Measurements from ENCODE around the gene ITGB1BP2.
"Not testable (repeated sequence)": the region's sequence is repeated elsewhere in the genome, so short reads cannot be mapped to it uniquely, and the experiment has no call there.

The ITGB1BP2 gene

DNA sequence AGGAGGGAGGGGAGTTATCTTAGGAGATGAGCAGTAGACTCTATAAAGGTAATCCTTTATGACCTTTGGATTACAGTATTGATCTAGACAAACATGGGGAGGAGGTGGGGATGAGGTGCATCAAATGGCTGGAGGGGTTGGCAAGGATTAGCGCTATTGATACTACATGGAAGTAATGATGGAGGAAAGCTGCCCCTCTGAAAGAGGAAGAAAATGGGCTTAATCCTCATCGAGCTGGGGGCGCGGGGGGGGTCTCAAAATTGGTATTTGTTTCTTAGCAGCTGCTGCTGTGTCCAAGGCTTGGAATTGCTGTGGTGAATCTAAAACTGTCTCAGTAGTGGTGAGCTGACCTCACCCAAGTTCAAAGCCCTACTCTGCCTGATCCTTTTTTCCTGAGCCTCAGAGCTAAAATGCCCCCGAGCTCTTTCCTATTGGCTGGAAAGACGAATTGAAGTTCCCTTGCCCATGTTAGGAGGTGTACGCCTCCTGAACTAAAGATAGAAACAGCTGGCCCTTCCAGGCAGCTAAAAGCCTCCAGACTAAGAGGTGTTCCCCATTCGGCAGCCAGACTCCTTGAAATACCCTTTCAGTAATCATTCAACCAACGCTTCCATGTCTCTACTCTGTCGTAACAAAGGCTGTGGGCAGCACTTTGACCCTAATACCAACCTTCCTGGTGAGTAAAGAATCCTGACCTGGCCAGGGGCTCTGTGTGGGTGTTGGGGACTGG lies at the start of gene ITGB1BP2:
Gene ITGB1BP2, plus strand, starts transcription at position 556 of the 730 bp plus-strand sequence. Its CDS starts 57 bp downstream, at position 613.
- no peak for DNase-seq

- no peak for DNase-seq
These were observed 49.3 kb upstream of the ITGB1BP2 start for GRCh38 chrX:71252221-71252620.

GRCh38 chrX:71253253-71254091 lies 48.1 kb upstream of the ITGB1BP2 start:
- peak in 1 of 2 experiments; percentile 11 for DNase-seq

DNA sequence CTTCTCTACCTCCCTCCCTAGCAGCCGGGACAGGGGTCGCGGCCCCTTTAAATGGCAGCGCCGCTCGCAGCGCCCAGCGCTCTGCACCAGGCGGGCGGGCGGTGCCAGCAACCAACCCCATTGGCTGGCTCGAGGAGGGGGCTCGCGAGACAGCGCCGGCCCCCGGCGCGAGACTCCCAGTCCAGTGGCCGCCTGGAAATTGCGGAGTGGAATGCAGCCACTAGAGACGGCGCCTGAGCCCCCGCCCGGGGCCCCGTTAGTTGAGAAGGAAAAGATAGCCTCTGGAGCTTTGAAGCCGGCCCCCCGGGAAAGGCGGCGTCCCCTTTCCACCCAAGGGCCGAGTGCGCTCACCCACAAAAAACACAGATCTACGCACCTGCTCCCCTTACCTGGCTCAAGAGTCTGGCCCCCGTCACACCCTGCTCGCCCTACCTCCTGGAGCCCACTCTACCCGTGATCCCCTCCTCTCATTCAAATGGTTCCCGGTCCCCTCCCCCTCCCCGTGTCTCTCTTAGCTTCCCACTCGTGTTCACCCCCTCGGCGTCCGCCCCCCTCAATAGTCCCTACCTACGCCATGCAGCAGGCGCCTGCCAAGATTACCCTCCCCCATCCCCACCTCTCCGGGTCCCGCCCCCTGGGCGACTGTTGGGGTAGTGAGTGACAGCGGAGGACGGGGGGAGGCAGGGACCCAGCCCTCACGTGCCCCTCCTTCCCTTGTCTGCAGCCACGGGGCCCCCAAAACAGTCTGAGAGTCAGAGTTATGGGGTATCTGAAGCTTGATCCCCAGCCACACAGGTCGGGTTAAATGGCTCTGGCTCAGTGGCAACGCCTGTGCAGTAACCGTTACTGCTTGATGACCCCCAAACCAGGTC lies 47.2 kb upstream of the ITGB1BP2 start, which contains the start of gene ZMYM3:
Gene ZMYM3, minus strand, starts transcription at position 49 of the 872 bp plus-strand sequence. CDS start 885 bp downstream, outside the sequence.
- peak; percentile 58 to 69 for DNase-seq

DNA sequence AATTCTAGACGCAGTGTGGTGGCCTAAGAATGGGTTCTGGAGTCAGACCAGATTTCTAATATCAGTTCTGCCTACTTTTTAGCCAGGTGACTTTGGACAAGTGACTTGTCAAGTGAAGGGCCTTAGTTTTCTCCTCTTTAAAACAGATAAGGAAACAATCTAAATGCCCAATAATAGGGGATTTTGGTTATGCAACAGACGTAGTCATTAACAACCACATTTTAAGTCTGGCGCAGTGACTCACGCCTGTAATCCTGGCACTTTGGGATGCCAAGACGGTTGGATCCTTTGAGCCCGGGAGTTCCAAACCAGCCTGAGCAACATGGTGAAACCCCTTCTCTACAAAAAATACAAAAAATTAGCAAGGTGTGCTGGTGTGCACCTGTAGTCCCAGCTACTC lies 45.5 kb upstream of the ITGB1BP2 start:
- no peak for DNase-seq

- DNase-seq, result no peak
These were observed 44.7 kb upstream of the ITGB1BP2 start for GRCh38 chrX:71256856-71257255.

GRCh38 chrX:71268624-71269023 lies 32.9 kb upstream of the ITGB1BP2 start:
- not testable (repeated sequence) for DNase-seq

- DNase-seq, result no peak
These were observed 31.7 kb upstream of the ITGB1BP2 start for GRCh38 chrX:71269801-71270395.

DNA sequence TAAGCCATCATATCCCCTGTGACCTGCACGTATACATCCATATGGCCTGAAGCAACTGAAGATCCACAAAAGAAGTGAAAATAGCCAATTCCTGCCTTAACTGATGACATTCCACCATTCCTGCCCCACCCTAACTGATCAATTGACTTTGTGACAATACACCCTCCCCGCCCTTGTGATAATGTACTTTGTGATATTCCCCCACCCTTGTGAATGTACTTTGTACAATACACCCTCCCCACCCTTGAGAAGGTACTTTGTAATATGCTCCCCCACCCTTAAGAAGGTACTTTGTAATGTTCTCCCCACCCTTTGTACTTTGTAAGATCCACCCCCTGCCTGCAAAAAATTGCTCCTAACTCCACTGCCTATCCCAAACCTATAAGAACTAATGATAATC lies 29.2 kb upstream of the ITGB1BP2 start:
- not testable (repeated sequence) for DNase-seq

- DNase-seq, result not testable (repeated sequence)
These were observed 20.2 kb upstream of the ITGB1BP2 start for GRCh38 chrX:71281300-71281699.

DNA sequence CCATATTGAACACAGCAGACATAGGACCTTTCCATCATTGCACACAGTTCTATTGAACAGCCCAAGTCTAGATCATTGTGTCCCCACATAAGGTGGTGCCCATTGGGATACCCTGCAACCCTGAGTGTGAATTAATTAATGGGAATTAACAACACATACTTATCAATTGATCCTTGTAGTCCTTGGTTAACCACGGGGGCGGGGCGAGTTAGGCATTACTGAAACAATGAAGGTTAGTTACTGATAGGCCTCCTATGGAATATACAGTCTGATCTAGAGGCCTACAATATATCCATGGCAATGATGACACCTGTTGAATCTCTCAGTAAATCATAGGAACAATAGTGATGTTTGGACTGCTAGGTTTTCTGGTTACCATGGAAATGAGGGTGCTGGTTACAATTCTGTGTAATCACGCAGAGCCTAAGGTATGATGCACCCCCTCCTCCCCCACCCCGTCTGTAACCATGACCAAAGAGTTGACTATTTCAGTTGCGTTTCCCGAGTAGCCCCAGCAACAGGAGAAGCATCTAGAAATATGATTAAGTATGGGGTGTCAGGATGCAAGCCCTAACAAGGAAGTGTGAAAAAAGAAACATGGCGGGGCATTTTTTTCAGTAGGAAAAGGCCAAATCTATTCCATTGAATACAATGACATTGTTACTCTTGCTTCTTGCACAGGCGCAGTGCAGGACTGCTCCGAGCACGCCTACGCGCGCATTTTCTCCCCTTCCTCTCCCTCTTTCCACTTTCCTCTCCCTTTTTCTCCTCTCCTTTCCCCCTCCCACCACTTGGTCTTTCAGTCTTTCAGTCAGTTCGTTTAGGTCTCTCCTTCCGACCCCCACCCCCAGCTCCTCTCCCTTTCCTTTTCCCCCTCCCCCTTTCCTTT lies 18.8 kb upstream of the ITGB1BP2 start:
- peak in 1 of 2 experiments; percentile 53 for DNase-seq

GRCh38 chrX:71283403-71284143 lies 18.0 kb upstream of the ITGB1BP2 start, which contains the start of gene NONO:
TSS of gene NONO (plus strand) at chrX:71283635. CDS start at chrX:71290638, 7,003 bp downstream.
- peak; percentile 96 to 97 for DNase-seq

GRCh38 chrX:71285929-71286328 lies 15.6 kb upstream of the ITGB1BP2 start:
- DNase-seq, result no peak

DNA sequence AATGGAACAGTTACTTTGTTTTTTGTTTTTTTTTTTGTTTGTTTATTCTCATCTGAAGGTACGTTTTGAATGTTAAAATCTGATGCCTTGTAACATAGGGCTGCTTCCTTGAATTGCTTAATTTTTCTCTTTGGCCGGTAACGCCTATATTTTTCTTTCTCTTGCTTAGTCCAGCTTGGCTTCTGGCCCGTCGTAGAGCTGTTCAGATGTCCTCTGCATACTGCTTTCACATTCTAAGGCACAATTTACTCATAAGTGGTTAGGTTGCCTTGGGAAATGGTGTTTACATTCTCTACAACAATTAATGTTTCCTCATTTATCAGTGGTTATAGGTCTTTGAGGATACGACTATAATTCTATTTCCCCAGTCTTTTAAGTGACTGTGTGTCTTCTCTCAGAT lies 10.2 kb upstream of the ITGB1BP2 start:
- DNase-seq, result no peak

DNA sequence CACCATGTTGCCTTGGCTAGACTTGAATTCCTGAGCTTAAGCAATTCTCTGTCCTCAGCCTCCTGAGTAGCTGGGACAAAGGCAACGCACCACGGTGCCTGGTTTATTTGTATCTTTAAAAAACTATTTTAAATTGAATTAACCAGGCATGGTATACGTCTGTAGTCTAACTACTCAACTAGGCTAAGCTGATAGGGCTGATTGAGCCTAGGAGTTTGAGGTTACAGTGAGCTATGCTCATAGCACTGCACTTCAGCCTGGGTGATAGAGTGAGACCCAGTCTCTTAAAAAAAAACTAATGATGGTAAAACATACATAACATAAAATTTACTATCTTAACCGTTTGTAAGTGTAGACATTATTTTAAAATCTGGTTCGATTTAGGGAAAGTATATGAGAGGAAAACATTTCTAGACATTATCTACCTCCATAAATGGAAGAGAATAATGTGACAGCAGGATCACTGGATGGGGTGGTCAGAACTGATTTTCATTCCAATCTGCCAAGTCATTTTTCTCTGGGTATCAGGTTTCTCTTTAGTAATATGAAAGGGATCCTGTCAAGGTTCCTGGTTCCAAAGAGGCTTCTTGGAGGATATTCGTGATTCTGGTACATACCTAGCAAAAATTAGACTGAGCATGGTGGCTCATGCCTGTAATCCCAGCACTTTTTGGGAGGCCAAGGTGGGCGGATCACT lies 8.7 kb upstream of the ITGB1BP2 start:
- peak in 1 of 2 experiments; percentile 15 for DNase-seq

DNA sequence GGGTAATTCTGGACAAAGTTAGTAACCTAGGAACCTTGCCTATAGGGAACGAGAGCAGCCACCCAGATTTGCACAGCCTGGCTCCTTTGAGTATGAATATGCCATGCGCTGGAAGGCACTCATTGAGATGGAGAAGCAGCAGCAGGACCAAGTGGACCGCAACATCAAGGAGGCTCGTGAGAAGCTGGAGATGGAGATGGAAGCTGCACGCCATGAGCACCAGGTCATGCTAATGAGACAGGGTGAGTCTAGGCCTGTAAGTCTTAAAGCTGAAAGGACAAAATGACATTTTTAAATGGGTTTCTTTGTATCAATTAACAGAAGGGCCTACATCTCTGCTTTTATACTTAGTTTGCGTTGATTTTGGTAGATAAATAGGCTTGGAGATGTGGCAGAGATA lies 4.7 kb upstream of the ITGB1BP2 start:
- no peak for DNase-seq

GRCh38 chrX:71298119-71298518 lies 3.4 kb upstream of the ITGB1BP2 start:
- DNase-seq, result no peak

- DNase-seq, result not testable (repeated sequence)
These were observed 1.5 kb upstream of the ITGB1BP2 start for GRCh38 chrX:71300064-71300463.

DNA sequence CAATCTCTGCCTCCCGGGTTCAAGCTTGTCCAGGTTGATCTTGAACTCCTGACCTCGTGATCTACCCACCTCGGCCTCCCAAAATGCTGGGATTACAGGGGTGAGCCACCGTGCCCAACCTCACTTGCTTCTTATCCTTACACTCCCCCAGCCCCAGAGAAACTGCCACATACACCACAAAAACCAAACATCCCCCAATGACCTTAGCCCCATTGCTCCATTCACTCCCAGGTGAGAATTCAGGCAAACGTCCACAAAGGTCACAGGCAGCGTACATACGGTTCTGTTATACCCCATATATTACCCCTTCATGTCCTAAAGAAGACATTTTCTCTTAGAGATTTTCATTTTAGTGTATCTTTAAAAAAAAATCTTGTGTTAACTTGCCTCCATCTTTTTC lies 1.1 kb upstream of the ITGB1BP2 start:
- DNase-seq, result not testable (repeated sequence)

Data from SW 1271 (cell line).